GM10847 (cell line): ENCODE results near the gene GARS1.

ENCODE experiments used
- POLR2A ChIP-seq: IDR thresholded peaks from 2 replicates; pipeline ENCODE4 v1.6.1; 2011; ENCODE audit not compliant: insufficient read length; ENCODE audit errors: extremely low read depth

Gene GARS1, protein sequence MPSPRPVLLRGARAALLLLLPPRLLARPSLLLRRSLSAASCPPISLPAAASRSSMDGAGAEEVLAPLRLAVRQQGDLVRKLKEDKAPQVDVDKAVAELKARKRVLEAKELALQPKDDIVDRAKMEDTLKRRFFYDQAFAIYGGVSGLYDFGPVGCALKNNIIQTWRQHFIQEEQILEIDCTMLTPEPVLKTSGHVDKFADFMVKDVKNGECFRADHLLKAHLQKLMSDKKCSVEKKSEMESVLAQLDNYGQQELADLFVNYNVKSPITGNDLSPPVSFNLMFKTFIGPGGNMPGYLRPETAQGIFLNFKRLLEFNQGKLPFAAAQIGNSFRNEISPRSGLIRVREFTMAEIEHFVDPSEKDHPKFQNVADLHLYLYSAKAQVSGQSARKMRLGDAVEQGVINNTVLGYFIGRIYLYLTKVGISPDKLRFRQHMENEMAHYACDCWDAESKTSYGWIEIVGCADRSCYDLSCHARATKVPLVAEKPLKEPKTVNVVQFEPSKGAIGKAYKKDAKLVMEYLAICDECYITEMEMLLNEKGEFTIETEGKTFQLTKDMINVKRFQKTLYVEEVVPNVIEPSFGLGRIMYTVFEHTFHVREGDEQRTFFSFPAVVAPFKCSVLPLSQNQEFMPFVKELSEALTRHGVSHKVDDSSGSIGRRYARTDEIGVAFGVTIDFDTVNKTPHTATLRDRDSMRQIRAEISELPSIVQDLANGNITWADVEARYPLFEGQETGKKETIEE

GRCh38 chr7:30594540-30595435 is at the start of gene GARS1:
Gene GARS1, plus strand, starts transcription at chr7:30594878. Its CDS starts 44 bp downstream, at chr7:30594922.
- peak; percentile 93 for TF ChIP-seq POLR2A

DNA sequence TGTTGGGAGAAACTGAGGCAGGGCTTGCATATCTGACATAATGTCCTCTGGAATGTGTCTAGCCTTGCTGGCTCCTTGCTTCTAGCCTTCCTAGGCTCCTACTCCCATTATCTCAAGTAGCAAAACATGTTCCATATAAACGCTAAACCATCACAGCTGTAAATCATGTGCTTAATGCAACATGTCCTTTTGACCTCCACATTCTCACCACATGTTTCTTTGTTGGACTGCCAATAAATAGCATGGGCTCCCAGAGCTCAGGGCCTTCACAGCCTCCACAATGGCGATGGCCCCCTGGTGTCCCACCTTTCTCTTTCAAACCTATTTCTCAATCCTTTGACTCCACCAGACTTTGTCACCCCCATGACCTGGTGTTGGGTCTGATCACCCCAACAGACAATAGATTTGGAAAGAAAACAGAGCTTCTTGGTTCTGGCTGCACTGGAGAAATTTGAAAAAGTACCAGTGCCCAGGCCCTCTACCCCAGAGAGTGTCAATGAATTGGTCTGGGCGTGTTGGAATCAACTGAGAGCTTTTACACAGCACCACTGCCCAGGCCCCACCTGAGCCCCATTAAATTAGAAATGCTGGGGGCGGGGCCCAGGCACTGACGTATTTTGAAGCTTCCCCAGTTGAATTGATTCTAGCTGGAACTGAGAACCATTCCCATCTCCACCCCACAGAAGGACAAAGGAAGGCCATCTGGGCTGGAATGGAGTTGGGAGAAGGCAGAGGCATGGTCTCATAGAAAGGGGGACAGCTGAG is 48.7 kb upstream of the GARS1 start:
- TF ChIP-seq POLR2A: no peak

DNA sequence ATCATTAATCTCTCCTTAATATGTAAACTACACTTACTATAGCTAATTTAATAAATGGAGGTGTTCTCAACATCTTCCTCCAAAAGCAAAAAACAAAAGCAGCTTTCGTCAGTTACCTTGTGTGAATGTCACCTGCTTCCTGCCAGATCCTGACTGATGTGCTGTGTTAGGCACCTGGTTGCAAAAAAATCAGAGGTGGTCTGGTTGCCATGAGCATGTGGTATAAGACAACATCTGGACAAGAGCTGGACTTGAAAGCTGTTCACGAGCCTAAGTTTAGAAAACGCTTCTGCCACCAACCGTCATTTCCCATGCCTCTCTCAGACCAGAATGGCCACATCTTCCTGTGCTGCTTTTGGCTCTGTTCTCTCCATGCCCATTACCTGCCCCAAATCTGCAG is 48.1 kb upstream of the GARS1 start:
- TF ChIP-seq POLR2A: no peak

GRCh38 chr7:30548845-30549244 is 45.8 kb upstream of the GARS1 start:
- TF ChIP-seq POLR2A: no peak

DNA sequence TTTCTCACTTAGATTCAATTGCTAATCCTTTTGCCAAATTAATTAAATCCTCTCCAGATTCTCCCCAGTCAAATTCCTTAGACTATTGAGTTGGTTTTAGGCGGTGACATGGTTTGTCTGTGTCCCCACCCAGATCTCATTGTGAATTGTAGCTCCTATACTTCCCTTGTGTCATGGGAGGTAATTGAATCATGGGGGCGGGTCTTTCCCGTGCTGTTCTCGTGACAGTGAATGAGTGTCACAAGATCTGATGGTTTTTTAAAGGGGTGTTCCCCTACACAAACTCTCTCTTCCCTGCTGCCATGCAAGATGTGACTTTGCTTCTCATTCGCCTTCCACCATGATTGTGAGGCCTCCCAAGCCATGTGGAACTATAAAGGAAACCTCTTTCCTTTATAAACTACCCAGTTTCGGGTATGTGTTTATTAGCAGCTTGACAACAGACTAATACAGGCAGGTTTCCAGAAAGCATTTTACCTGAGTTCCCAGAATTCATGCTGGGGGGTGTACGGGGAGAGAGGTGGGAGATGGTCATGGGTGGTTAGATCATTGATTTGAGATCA is 44.7 kb upstream of the GARS1 start:
- no peak for TF ChIP-seq POLR2A

DNA sequence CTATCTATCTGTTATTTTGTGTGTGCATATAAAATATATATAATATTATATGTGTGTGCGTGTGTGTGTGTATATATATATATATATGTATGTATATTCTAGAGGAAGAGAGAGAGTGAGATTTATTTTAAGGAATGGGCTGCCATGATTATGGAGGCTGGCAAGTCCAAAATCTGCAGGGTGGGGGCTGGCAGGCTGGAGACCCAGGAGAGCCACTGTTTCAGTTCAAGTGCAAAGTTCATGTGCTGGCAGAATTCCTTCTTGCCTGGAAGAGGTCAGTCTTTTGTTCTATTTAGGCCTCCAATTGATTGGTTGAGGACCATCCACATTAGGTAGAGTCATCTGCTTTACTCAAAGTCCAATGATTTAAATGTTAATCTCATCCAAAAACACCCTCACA is 42.3 kb upstream of the GARS1 start:
- no peak for TF ChIP-seq POLR2A

GRCh38 chr7:30553141-30553540 is 41.5 kb upstream of the GARS1 start:
- TF ChIP-seq POLR2A: no peak

DNA sequence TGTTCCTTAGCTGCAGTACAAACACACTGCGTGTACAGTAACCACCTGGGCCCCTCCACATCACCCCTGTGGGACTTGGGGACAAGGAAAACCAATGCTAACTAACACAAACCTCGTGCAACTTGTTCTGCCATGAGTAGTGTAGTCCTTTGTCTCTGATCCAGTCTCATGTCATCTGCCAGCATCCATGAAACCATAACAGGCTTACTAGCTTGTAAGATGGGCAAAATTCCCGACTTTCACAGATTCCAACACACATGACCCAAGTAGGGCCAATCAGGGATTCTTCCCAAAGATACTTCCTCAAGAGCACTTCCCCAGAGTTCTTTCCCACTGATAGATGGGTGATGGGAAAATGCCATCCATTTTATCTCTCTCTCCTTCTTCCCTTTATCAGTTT is 41.1 kb upstream of the GARS1 start:
- no peak for TF ChIP-seq POLR2A

DNA sequence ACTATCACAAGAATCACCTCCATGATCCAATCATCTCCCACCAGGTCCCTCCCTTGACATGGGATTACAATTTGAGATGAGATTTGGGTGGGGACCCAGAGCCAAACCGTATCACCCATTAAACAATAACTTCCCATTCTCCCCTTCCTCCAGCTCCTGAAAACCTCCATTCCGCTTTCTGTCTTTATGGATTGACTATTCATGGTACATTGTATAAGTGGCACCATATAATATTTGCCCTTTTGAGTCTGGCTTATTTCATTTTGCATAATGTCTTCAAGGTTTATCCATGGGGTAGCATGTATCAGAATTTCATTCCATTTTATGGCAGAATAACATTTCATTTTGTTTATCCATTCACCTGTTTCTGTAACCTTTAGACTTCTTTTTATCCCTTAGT is 39.2 kb upstream of the GARS1 start:
- no peak for TF ChIP-seq POLR2A

GRCh38 chr7:30556840-30557239 is 37.8 kb upstream of the GARS1 start:
- no peak for TF ChIP-seq POLR2A

- no peak for TF ChIP-seq POLR2A
Measured at GRCh38 chr7:30557245-30557644, 37.4 kb upstream of the GARS1 start.

GRCh38 chr7:30559611-30560010 is 35.1 kb upstream of the GARS1 start:
- TF ChIP-seq POLR2A: no peak

DNA sequence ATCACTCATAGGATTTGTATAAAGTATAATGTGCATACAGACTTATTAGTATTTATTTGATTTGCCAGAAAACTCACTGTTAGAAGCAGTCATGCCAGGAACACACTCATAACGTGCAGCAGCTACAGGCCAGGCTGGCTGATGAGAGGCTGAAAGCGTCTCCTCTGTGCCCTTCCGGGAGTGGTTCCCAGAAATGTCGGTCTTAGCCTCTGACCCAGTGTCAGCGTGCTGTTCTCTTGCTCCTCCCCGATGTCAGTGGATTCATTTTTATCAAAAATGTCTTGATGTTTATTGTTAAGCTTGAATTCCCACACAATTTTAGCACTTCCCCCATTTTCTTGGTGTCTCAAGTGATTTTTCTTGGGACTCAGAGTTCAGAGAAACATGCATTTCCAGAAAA is 33.3 kb upstream of the GARS1 start:
- TF ChIP-seq POLR2A: no peak

GRCh38 chr7:30562498-30562897 is 32.2 kb upstream of the GARS1 start:
- no peak for TF ChIP-seq POLR2A
